Astrocyte of the spinal cord (primary cell): ENCODE measurements around the gene MRPS14.

Experiments
- DNase-seq: peaks from one replicate; pipeline ENCODE4 v3.0.0; 2011; ENCODE audit warnings: low read depth, low spot score
- H3K4me3 ChIP-seq: 2 replicates; pipeline ENCODE4 v1.5.1; 2011; ENCODE audit warnings: low read depth, mild to moderate bottlenecking, low read length, moderate library complexity
- in situ Hi-C: cut with HindIII; loops from 2 replicates; pipeline ENCODE4 v1.10.0; 2017; ENCODE audit warnings: low sequenced_read_pairs
- TF ChIP-seq, protein P1 (sequence below): IDR thresholded peaks from 2 replicates; pipeline ENCODE4 v1.5.1; 2012; ENCODE audit warnings: low read depth, mild to moderate bottlenecking, low read length, inconsistent platforms

MRPS14 gene

GRCh38 chr1:174968750-174969244 is 54.4 kb downstream of the MRPS14 start:
- in situ Hi-C loops = no loop called here
- H3K4me3 ChIP-seq = no peak overlapping the region
- TF ChIP-seq, protein P1, sequence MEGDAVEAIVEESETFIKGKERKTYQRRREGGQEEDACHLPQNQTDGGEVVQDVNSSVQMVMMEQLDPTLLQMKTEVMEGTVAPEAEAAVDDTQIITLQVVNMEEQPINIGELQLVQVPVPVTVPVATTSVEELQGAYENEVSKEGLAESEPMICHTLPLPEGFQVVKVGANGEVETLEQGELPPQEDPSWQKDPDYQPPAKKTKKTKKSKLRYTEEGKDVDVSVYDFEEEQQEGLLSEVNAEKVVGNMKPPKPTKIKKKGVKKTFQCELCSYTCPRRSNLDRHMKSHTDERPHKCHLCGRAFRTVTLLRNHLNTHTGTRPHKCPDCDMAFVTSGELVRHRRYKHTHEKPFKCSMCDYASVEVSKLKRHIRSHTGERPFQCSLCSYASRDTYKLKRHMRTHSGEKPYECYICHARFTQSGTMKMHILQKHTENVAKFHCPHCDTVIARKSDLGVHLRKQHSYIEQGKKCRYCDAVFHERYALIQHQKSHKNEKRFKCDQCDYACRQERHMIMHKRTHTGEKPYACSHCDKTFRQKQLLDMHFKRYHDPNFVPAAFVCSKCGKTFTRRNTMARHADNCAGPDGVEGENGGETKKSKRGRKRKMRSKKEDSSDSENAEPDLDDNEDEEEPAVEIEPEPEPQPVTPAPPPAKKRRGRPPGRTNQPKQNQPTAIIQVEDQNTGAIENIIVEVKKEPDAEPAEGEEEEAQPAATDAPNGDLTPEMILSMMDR = no peak
- peak; percentile 90 for DNase-seq

- H3K4me3 ChIP-seq = no peak overlapping the region
- TF ChIP-seq, protein P1 = no peak
Observed at GRCh38 chr1:174967845-174968705, 55.1 kb downstream of the MRPS14 start.

GRCh38 chr1:174966008-174966572 is 57.1 kb downstream of the MRPS14 start:
- no peak for DNase-seq
- in situ Hi-C loops = no loop called here
- H3K4me3 ChIP-seq = no peak overlapping the region
- TF ChIP-seq, protein P1 = no peak

More at GRCh38 chr1:174967845-174968705, 55.1 kb downstream of the MRPS14 start:
- DNase-seq = no peak
- in situ Hi-C loops = no loop called here

DNA sequence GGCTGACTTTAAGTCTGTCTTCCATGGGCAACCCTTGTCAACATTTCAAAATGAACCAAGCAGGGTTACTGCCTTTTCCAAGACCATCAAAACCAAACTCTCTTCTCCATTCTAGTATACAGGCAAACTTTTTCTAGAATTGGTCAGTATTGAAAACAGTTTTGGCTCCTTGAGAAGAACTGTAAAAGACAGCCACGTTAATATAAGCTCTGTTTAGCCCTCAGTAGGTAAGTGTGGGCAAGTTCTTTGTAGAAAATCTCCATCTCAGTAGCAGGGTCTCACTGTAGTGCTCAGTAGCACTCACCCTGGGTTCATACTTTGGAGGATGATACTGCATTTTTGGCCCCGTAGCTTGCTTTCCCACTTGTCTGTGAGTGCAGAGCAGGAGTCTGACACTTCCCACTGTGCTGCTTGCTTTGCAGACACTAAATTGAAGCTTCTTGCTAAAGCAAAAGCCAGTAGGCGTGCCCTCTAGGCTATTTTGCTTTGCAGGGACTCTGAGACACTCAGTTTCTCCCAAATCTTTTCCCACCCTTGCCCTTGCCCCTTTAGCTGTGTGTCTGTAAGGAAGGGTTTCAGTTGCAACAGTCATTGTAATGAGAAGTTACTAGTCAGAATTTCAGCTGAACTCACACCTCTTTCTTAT is 57.7 kb downstream of the MRPS14 start:
- TF ChIP-seq, protein P1 = no peak
- no peak overlapping the region for H3K4me3 ChIP-seq
- in situ Hi-C loops = no loop called here
- no peak for DNase-seq

- H3K4me3 ChIP-seq = no peak overlapping the region
- TF ChIP-seq, protein P1 = no peak
- DNase-seq = no peak
- in situ Hi-C loops = no loop called here
Observed at GRCh38 chr1:174964972-174965361, 58.3 kb downstream of the MRPS14 start.

- TF ChIP-seq, protein P1 = no peak
- in situ Hi-C loops = no loop called here
- H3K4me3 ChIP-seq = no peak overlapping the region
- DNase-seq = no peak
Observed at GRCh38 chr1:174964261-174964971, 58.8 kb downstream of the MRPS14 start.
